ENCODE measurements around the gene MAPT.
"Not testable (repeated sequence)": the region's sequence is repeated elsewhere in the genome, so short reads cannot be mapped to it uniquely, and the experiment has no call there.

MAPT gene

GRCh38 chr17:45956746-45957145 is 62.4 kb downstream of the MAPT start:
- not testable (repeated sequence) for DNase-seq

GRCh38 chr17:45958307-45958706 is 64.0 kb downstream of the MAPT start:
- DNase-seq = no peak

GRCh38 chr17:45958994-45959665 is 64.8 kb downstream of the MAPT start:
- no peak for DNase-seq

- no peak for DNase-seq
These were observed 66.0 kb downstream of the MAPT start for GRCh38 chr17:45960311-45960710.

- DNase-seq = no peak
These were observed 66.9 kb downstream of the MAPT start for GRCh38 chr17:45961206-45961605.

- no peak for DNase-seq
These were observed 68.0 kb downstream of the MAPT start for GRCh38 chr17:45962221-45962972.

GRCh38 chr17:45963283-45963682 is 68.9 kb downstream of the MAPT start:
- no peak for DNase-seq

- DNase-seq = no peak
These were observed 69.5 kb downstream of the MAPT start for GRCh38 chr17:45963889-45964288.

- no peak for DNase-seq
These were observed 70.3 kb downstream of the MAPT start for GRCh38 chr17:45964634-45965033.

GRCh38 chr17:45965812-45966211 is 71.5 kb downstream of the MAPT start:
- DNase-seq = no peak

- DNase-seq = no peak
These were observed 72.4 kb downstream of the MAPT start for GRCh38 chr17:45966606-45967280.

- DNase-seq = no peak
These were observed 73.0 kb downstream of the MAPT start for GRCh38 chr17:45967378-45967777.

GRCh38 chr17:45968732-45969131 is 74.4 kb downstream of the MAPT start:
- no peak for DNase-seq

- no peak for DNase-seq
These were observed 75.4 kb downstream of the MAPT start for GRCh38 chr17:45969726-45970125.

GRCh38 chr17:45970659-45971058 is 76.3 kb downstream of the MAPT start:
- no peak for DNase-seq

GRCh38 chr17:45971698-45972141 is 77.4 kb downstream of the MAPT start:
- DNase-seq = no peak

GRCh38 chr17:45972531-45972930 is 78.2 kb downstream of the MAPT start:
- no peak for DNase-seq

- DNase-seq = no peak
These were observed 78.9 kb downstream of the MAPT start for GRCh38 chr17:45973099-45973780.

GRCh38 chr17:45973946-45974859 is 79.8 kb downstream of the MAPT start:
- DNase-seq = no peak

GRCh38 chr17:45974916-45975630 is 80.7 kb downstream of the MAPT start:
- no peak for DNase-seq

GRCh38 chr17:45975640-45976295 is 81.4 kb downstream of the MAPT start:
- no peak for DNase-seq

Data from DMS153 (cell line).